Gastroesophageal sphincter (tissue), 4 donors: ENCODE measurements around the gene ITPK1. TPM values are rescaled to one million over a fixed set of nuclear protein-coding genes. Genes with fewer than 3 reads are reported as not detected.

Experiments
- ATAC-seq: fragments of 150-250 bp; one replicate; pipeline ENCODE4 v1.9.1; 2016; ENCODE audit warnings: mild to moderate bottlenecking, moderate library complexity
- H3K27ac ChIP-seq, 4 donors: fragments of 200-600 bp; sonication (generic) in 3 of 4; 1 replicate in 3 of 4; 2 replicates in 1 of 4; pipeline ENCODE4 v1.5.1; 2016 to 2019
- H3K27me3 ChIP-seq: fragments of 200-600 bp; sonication (generic); one replicate; pipeline ENCODE4 v1.5.1; 2019
- H3K36me3 ChIP-seq, 2 donors: fragments of 200-600 bp; sonication (generic); one replicate each; pipeline ENCODE4 v1.5.1; 2019; ENCODE audit warnings: control low read depth in 1 of 2
- H3K4me1 ChIP-seq, 3 donors: fragments of 200-600 bp; sonication (generic); 1 replicate in 2 of 3; 2 replicates in 1 of 3; pipeline ENCODE4 v1.5.1; 2016 to 2019; ENCODE audit warnings: control low read depth in 2 of 3
- H3K4me3 ChIP-seq, 2 donors: fragments of 200-600 bp; sonication (generic); one replicate each; pipeline ENCODE4 v1.5.1; 2019; ENCODE audit warnings: mild to moderate bottlenecking in 1 of 2, moderate library complexity in 1 of 2
- H3K9me3 ChIP-seq, 3 donors: fragments of 200-600 bp; sonication (generic); one replicate each; pipeline ENCODE4 v1.5.1; 2017 to 2019; ENCODE audit warnings: control low read depth in 2 of 3
- EP300 ChIP-seq: sonication (generic); formaldehyde crosslinking; IDR thresholded peaks from one replicate; pipeline ENCODE4 v1.6.1; 2017; ENCODE audit warnings: antibody characterized with exemption, mild to moderate bottlenecking
- POLR2A ChIP-seq, 2 donors: fragments of 450-650 bp; IDR thresholded peaks; one replicate each; pipeline ENCODE4 v1.6.1; 2017; ENCODE audit warnings: antibody characterized with exemption in 2 of 2, mild to moderate bottlenecking in 2 of 2, moderate library complexity in 1 of 2
- POLR2AphosphoS5 ChIP-seq: sonication (generic); formaldehyde crosslinking; IDR thresholded peaks from one replicate; pipeline ENCODE4 v1.6.1; 2017; ENCODE audit warnings: antibody characterized with exemption
- WGBS, 2 donors: methylation state at CpG; one replicate each; pipeline ENCODE4 v1.1.5; 2018; ENCODE audit warnings: low coverage in 1 of 2; 5-methylcytosine and 5-hydroxymethylcytosine counted together
- total RNA-seq, 4 donors: library from RNA; depleted of rRNA; stranded (reverse); fragments of >200 nt; gene quantifications; one replicate each; pipeline ENCODE4 v1.1.0, GENCODE V29; 2016
- TF ChIP-seq, protein P1 (sequence below), 4 experiments: fragments of 200-600 bp in 2 of 4; fragments of 450-650 bp in 2 of 4; sonication (generic) in 1 of 4; IDR thresholded peaks; one replicate each; pipeline ENCODE4 v1.5.1; 2017 to 2019; ENCODE audit warnings: antibody characterized with exemption in 4 of 4, mild to moderate bottlenecking in 2 of 4, moderate library complexity in 2 of 4

ITPK1 gene
- total RNA-seq, 4 donors from 2014 or later: 68.8 to 201 (median 134) TPM

DNA sequence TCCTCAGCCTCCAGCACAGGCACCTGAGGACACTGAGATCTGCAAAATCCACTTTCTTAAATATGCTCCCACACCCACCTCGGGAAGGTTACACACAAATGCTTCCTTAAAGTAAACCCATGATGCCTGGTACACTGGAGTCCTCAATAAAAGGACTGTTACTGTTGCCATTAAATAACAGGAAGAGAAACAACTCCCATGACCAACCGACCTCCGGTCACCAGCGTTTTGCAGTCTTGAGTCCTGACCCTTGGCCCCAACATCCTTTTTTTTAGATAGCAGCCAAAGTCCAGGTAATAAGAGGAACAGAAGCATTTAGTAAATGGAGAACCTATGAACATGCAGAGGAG is 42.4 kb downstream of the ITPK1 start:
- 60% methylated on average over 3 of the region's 4 CpGs; no CpG with 5 or more reads in 1 of the 2 donors for WGBS, 2 donors
- no peak overlapping the region for H3K4me3 ChIP-seq
- peak overlapping the region in 3 of 4 donors; percentile 73 to 87 (median 73) for H3K27ac ChIP-seq
- peaks cover 3 to 99% (median 23%) of the 10 kb centered on the region in 3 donors for H3K4me1 ChIP-seq
- ATAC-seq: no peak
- TF ChIP-seq POLR2AphosphoS5 (no peak), EP300 (no peak), POLR2A (IDR thresholded peaks at IDR 0.05) (no peak)
- TF ChIP-seq, protein P1, sequence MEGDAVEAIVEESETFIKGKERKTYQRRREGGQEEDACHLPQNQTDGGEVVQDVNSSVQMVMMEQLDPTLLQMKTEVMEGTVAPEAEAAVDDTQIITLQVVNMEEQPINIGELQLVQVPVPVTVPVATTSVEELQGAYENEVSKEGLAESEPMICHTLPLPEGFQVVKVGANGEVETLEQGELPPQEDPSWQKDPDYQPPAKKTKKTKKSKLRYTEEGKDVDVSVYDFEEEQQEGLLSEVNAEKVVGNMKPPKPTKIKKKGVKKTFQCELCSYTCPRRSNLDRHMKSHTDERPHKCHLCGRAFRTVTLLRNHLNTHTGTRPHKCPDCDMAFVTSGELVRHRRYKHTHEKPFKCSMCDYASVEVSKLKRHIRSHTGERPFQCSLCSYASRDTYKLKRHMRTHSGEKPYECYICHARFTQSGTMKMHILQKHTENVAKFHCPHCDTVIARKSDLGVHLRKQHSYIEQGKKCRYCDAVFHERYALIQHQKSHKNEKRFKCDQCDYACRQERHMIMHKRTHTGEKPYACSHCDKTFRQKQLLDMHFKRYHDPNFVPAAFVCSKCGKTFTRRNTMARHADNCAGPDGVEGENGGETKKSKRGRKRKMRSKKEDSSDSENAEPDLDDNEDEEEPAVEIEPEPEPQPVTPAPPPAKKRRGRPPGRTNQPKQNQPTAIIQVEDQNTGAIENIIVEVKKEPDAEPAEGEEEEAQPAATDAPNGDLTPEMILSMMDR (IDR thresholded peaks at IDR 0.05): no peak
- H3K36me3 ChIP-seq: no peaks in the 10 kb centered on the region
- H3K27me3 ChIP-seq: no peaks in the 10 kb centered on the region
- H3K9me3 ChIP-seq: no peaks in the 10 kb centered on the region

DNA sequence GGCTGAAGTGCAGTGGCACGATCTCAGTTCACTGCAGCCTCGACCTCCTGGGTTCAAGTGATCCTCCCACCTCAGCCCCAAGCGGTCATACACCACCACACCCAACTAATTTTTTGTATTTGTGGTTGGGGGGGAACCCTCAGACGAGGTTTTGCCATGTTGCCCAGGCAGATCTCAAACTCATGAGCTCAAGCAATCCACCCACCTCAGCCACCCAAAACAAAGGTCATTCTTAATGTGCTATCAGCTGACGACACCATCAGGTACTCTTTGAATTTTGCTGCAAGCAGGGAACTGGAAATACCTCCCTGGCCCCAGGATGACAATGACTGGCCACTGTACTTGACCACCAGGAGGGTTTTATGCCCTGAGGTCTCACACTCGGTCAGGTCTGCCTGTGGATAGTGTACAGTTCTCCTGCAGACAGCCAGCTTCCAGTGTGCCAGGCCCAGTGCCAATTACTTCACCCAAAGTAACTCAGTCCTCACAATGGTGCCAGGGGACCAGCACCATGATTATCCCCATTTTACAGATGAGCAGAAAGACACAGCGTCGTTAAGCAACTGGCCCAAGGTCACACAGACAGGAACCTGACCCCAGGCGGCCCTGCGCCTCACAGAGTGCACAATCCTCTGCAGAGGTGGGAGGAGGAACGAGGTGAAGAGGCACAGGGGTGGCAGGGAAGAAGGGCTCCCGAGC is 42.9 kb downstream of the ITPK1 start:
- Histone ChIP-seq H3K36me3 (no peaks in the 10 kb centered on the region), H3K4me3 (no peak overlapping the region), H3K27ac (peak overlapping the region in 3 of 4 donors; percentile 73 to 87 (median 73)), H3K27me3 (no peaks in the 10 kb centered on the region), H3K9me3 (no peaks in the 10 kb centered on the region), H3K4me1 (peaks cover 3 to 99% (median 18%) of the 10 kb centered on the region in 3 donors)
- 92% methylated on average over 5 of the region's 12 CpGs; no CpG with 5 or more reads in 1 of the 2 donors for WGBS, 2 donors
- no peak for TF ChIP-seq POLR2A (IDR thresholded peaks at IDR 0.05)
- TF ChIP-seq, protein P1 (IDR thresholded peaks at IDR 0.05): no peak
- ATAC-seq: no peak

DNA sequence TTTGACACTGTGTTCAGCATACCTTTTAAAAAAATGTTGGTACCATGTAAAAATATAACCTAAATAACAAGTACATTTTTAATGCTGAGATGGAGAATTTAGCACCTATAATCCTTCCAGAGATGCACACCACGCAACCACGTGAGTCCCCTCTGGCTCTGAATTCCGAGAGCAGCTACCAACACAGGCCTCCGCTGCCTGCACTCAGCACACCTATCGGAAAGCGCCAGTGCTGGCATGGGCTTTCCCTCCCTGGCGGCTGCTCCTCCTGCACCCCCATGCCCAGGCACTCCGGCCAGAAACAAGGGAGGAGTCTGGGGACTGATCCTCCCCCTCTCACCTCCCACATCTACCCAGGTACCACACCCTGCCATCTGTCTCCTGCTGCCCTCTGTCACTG is 47.0 kb downstream of the ITPK1 start:
- Histone ChIP-seq H3K4me3 (no peak overlapping the region), H3K4me1 (peaks cover 2 to 99% (median 21%) of the 10 kb centered on the region in 3 donors), H3K27me3 (no peaks in the 10 kb centered on the region), H3K27ac (peak overlapping the region in 3 of 4 donors; percentile 72 to 87 (median 87)), H3K36me3 (no peaks in the 10 kb centered on the region), H3K9me3 (no peaks in the 10 kb centered on the region)
- 71% methylated on average over 5 of the region's 8 CpGs; no CpG with 5 or more reads in 1 of the 2 donors for WGBS, 2 donors
- ATAC-seq: no peak
- no peak for TF ChIP-seq POLR2A (IDR thresholded peaks at IDR 0.05)
- TF ChIP-seq POLR2AphosphoS5: no peak
- TF ChIP-seq EP300: no peak
- TF ChIP-seq, protein P1 (IDR thresholded peaks at IDR 0.05): no peak

DNA sequence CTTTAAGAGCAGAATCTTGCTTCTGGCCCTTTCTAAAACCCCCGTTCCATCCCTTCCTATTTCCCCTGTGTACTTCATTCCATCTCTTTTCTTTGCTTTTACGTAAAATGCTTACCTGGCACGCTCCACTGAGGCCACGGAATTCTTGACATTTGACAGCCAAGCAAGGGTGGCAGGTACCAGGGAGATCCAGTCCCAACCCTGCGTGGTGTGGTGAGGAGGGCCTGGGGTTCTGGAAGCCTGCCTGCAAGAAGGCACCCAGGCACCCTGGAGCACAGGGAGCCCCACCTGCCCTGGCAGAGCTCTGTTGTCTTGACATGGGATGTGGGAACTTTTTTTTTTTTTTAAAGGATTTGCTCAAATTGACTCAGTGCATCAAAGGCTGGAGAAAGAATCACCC is 48.6 kb downstream of the ITPK1 start:
- H3K36me3 ChIP-seq: no peaks in the 10 kb centered on the region
- no peaks in the 10 kb centered on the region for H3K27me3 ChIP-seq
- no peaks in the 10 kb centered on the region for H3K9me3 ChIP-seq
- no peak overlapping the region for H3K4me3 ChIP-seq
- ATAC-seq: no peak
- TF ChIP-seq, protein P1 (IDR thresholded peaks at IDR 0.05): no peak
- TF ChIP-seq POLR2AphosphoS5: no peak
- TF ChIP-seq POLR2A (IDR thresholded peaks at IDR 0.05): no peak
- TF ChIP-seq EP300: no peak
- peaks cover 0 to 99% (median 31%) of the 10 kb centered on the region in 3 donors for H3K4me1 ChIP-seq
- 60 to 87% methylated on average over 2 to 4 of the region's 5 CpGs for WGBS, 2 donors
- H3K27ac ChIP-seq: peak overlapping the region; percentile 25 to 88 (median 87)

DNA sequence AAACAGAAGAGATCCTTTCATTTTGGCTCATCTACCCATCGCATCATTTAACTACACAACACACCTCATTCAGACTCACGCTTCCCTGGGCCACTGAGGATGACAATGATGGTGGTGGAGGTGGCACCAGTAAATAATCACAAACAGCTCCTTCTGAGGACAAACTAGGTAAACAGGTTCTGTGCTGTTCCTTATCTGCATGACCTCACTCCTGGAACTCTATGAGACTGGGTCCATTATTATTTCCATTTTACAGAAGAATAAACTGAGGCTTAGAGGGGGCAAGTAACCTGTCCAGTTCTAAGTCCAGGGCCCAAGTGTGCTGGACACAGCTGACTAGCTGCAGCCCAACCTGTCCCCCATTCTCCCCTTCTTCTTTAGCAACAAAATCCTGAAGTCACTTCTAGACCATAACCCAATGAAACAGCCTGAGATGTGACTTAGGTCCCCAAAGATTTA is 50.4 kb downstream of the ITPK1 start:
- peak overlapping the region; percentile 56 to 88 (median 87) for H3K27ac ChIP-seq
- ATAC-seq: no peak

More for the DNA sequence above, 50.4 kb downstream of the ITPK1 start:
- H3K9me3 ChIP-seq: no peaks in the 10 kb centered on the region
- TF ChIP-seq POLR2AphosphoS5 (no peak), POLR2A (IDR thresholded peaks at IDR 0.05) (no peak), EP300 (no peak)
- TF ChIP-seq, protein P1 (IDR thresholded peaks at IDR 0.05): no peak
- no peaks in the 10 kb centered on the region for H3K36me3 ChIP-seq
- 40 to 49% methylated on average over 2 of the region's 2 CpGs for WGBS, 2 donors
- no peak overlapping the region for H3K4me3 ChIP-seq
- H3K4me1 ChIP-seq: peaks cover 0 to 100% (median 37%) of the 10 kb centered on the region in 3 donors
- no peaks in the 10 kb centered on the region for H3K27me3 ChIP-seq
